Kidney (tissue), 14 donors: ENCODE data around the gene GRB10. TPM values are rescaled to one million over a fixed set of nuclear protein-coding genes. Genes with fewer than 3 reads are reported as not detected.

Experiments used
- DNase-seq, 5 donors: peaks; one replicate each; pipeline ENCODE4 v3.0.0-alpha.2; 2013 to 2020
- FAIRE-seq: peaks from 2 replicates; lab custom pipeline; 2012; peaks lifted over from hg19 to GRCh38; lab: Jason Lieb, UNC
- H3K27ac ChIP-seq, 2 donors: one replicate each; pipeline ENCODE4 v1.7.0; 2013; ENCODE audit warnings: low read depth in 2 of 2, low read length in 2 of 2, inconsistent platforms in 1 of 2
- H3K27me3 ChIP-seq: one replicate; pipeline ENCODE4 v1.7.1; 2013; ENCODE audit warnings: low read length, inconsistent platforms; ENCODE audit not compliant: control insufficient read depth, insufficient read depth
- H3K36me3 ChIP-seq, 3 donors: one replicate each; pipeline versions ENCODE4 v1.7.0 to v1.7.1; 2013; ENCODE audit warnings: low read length in 3 of 3, control low read depth in 1 of 3, inconsistent platforms in 1 of 3; ENCODE audit not compliant: insufficient read depth in 3 of 3, control insufficient read depth in 2 of 3
- H3K4me1 ChIP-seq, 3 donors: one replicate each; pipeline versions ENCODE4 v1.7.0 to v1.7.1; 2013; ENCODE audit warnings: low read length in 3 of 3, inconsistent platforms in 1 of 3, low read depth in 1 of 3; ENCODE audit not compliant: control insufficient read depth in 2 of 3, insufficient read depth in 2 of 3
- H3K4me3 ChIP-seq, 3 donors: one replicate each; pipeline versions ENCODE4 v1.7.0 to v1.8.1; 2013; ENCODE audit warnings: low read length in 3 of 3, control low read depth in 1 of 3, inconsistent platforms in 1 of 3
- H3K9ac ChIP-seq, 3 donors: one replicate each; pipeline versions ENCODE4 v1.7.0 to v1.7.1; 2013; ENCODE audit warnings: low read length in 3 of 3, control low read depth in 1 of 3, inconsistent platforms in 1 of 3
- H3K9me3 ChIP-seq, 3 donors: one replicate each; pipeline versions ENCODE4 v1.7.0 to v1.7.1; 2013; ENCODE audit warnings: low read length in 3 of 3, control low read depth in 1 of 3, inconsistent platforms in 1 of 3; ENCODE audit not compliant: control insufficient read depth in 2 of 3, insufficient read depth in 1 of 3
- CTCF ChIP-seq: IDR thresholded peaks from 3 replicates; pipeline ENCODE4 v1.5.1; 2012; ENCODE audit warnings: mild to moderate bottlenecking, moderate library complexity, borderline replicate concordance; ENCODE audit not compliant: insufficient read depth; ENCODE audit errors: extremely low read depth
- intact Hi-C: fragments of 100-400 bp; cut with DNase I; formaldehyde crosslinking; loops from one replicate; pipeline ENCODE4 v1.11.1; 2022
- polyA plus RNA-seq: library from polyadenylated mRNA; stranded (reverse); fragments of 350-450 nt; fragmentation: Illumina TruSeq; extraction: RNeasy Lipid Tissue Mini Kit (QIAGEN cat#74804); gene quantifications from one replicate; pipeline ENCODE4 v1.2.3, GENCODE V29; 2014; ENCODE audit warnings: low read depth, low replicate concordance; ENCODE audit not compliant: insufficient read depth
- total RNA-seq: library from RNA; stranded (reverse); fragmentation: NEBNext Ultra II Directional; extraction: Animal tissue kit (Norgen Biotek cat#: 25700); gene quantifications from one replicate; pipeline ENCODE4 v1.2.1, GENCODE V29; 2021
- donor health status: control.
- donor health status: control.
- donor health status: control.
- donor health status: control.
- donor health status: control.
- donor health status: DM: yes; HTN: yes; CAD: no.
- donor health status: Normal renal cell carcinoma (clear cell type).

GRB10 gene
- total and polyA plus RNA-seq, 2 donors from 2014 or later, result 32.3 to 57.8 TPM

- Histone ChIP-seq H3K4me1 (peaks cover 0 to 48% (median 26%) of the 10 kb centered on the region in 3 donors), H3K9me3 (no peaks in the 10 kb centered on the region), H3K27me3 (no peaks in the 10 kb centered on the region), H3K27ac (no peak overlapping the region), H3K36me3 (peaks cover 0 to 26% (median 7%) of the 10 kb centered on the region in 3 donors), H3K4me3 (no peak overlapping the region), H3K9ac (no peak overlapping the region)
- no peak for TF ChIP-seq CTCF
- FAIRE-seq (no peak), DNase-seq (no peak)
- intact Hi-C loops, result no loop called here
These were observed 123.2 kb downstream of the GRB10 start for GRCh38 chr7:50659329-50659965.

GRCh38 chr7:50658696-50659095 is 124.0 kb downstream of the GRB10 start:
- TF ChIP-seq CTCF, result no peak
- H3K27ac ChIP-seq, result no peak overlapping the region
- H3K9ac ChIP-seq, result no peak overlapping the region
- H3K36me3 ChIP-seq, result peaks cover 0 to 26% (median 7%) of the 10 kb centered on the region in 3 donors
- peaks cover 0 to 47% (median 26%) of the 10 kb centered on the region in 3 donors for H3K4me1 ChIP-seq
- FAIRE-seq, result no peak
- no peaks in the 10 kb centered on the region for H3K27me3 ChIP-seq
- intact Hi-C loops, result no loop called here
- H3K9me3 ChIP-seq, result no peaks in the 10 kb centered on the region
- no peak overlapping the region for H3K4me3 ChIP-seq
- no peak for DNase-seq

- Histone ChIP-seq H3K27ac (peak overlapping the region; percentile 65 to 85), H3K36me3 (peaks cover 0 to 26% (median 2%) of the 10 kb centered on the region in 3 donors), H3K4me3 (no peak overlapping the region), H3K9me3 (no peaks in the 10 kb centered on the region), H3K9ac (no peak overlapping the region), H3K27me3 (no peaks in the 10 kb centered on the region), H3K4me1 (peaks cover 0 to 44% (median 26%) of the 10 kb centered on the region in 3 donors)
- intact Hi-C loops, result no loop called here
- FAIRE-seq, result no peak
- TF ChIP-seq CTCF, result no peak
- DNase-seq, result no peak
These were observed 124.8 kb downstream of the GRB10 start for GRCh38 chr7:50657912-50658311.
